Esophagus (tissue), 2 donors: ENCODE measurements around the gene CKM. TPM values are rescaled to one million over a fixed set of nuclear protein-coding genes. Genes with fewer than 3 reads are reported as not detected.

Experiments used
- H3K27ac ChIP-seq, 2 donors: one replicate each; pipeline ENCODE4 v1.5.1; 2013; ENCODE audit warnings: low read depth in 2 of 2, mild to moderate bottlenecking in 2 of 2, inconsistent platforms in 1 of 2, low read length in 1 of 2, moderate library complexity in 1 of 2
- H3K27me3 ChIP-seq, 2 donors: one replicate each; pipeline ENCODE4 v1.6.1; 2013; ENCODE audit warnings: low read length in 2 of 2, control low read depth in 1 of 2, mild to moderate bottlenecking in 1 of 2; ENCODE audit not compliant: insufficient read depth in 2 of 2, control insufficient read depth in 1 of 2
- H3K36me3 ChIP-seq, 2 donors: one replicate each; pipeline ENCODE4 v1.6.1; 2013; ENCODE audit warnings: low read length in 1 of 2; ENCODE audit not compliant: control insufficient read depth in 2 of 2, insufficient read depth in 2 of 2
- H3K4me1 ChIP-seq, 2 donors: one replicate each; pipeline ENCODE4 v1.6.1; 2013; ENCODE audit warnings: low read length in 1 of 2; ENCODE audit not compliant: control insufficient read depth in 2 of 2, insufficient read depth in 2 of 2
- H3K4me3 ChIP-seq, 2 donors: one replicate each; pipeline ENCODE4 v1.5.1; 2013; ENCODE audit warnings: low read length in 2 of 2, mild to moderate bottlenecking in 2 of 2, low read depth in 1 of 2, moderate library complexity in 1 of 2
- H3K9me3 ChIP-seq, 2 donors: one replicate each; pipeline ENCODE4 v1.6.1; 2013; ENCODE audit warnings: mild to moderate bottlenecking in 2 of 2, low read depth in 1 of 2, low read length in 1 of 2, moderate library complexity in 1 of 2; ENCODE audit not compliant: control insufficient read depth in 2 of 2, insufficient read depth in 1 of 2
- WGBS, 2 donors: extraction: QIAGEN DNeasy Blood & Tissue Kit; methylation state at CpG; one replicate each; pipeline ENCODE4 v1.1.7; 2013; 5-methylcytosine and 5-hydroxymethylcytosine counted together
- polyA plus RNA-seq, 2 donors: library from polyadenylated mRNA; stranded (reverse); fragments of 200-250 nt; gene quantifications; one replicate each; pipeline ENCODE4 v1.2.3, GENCODE V29; 2013
- donor health status: healthy with polysubstance abuse.
- donor health status: Bipolar disorder and iron deficiency.

Gene CKM
- polyA plus RNA-seq = under 1 TPM; 0.14 to 0.74 TPM

DNA sequence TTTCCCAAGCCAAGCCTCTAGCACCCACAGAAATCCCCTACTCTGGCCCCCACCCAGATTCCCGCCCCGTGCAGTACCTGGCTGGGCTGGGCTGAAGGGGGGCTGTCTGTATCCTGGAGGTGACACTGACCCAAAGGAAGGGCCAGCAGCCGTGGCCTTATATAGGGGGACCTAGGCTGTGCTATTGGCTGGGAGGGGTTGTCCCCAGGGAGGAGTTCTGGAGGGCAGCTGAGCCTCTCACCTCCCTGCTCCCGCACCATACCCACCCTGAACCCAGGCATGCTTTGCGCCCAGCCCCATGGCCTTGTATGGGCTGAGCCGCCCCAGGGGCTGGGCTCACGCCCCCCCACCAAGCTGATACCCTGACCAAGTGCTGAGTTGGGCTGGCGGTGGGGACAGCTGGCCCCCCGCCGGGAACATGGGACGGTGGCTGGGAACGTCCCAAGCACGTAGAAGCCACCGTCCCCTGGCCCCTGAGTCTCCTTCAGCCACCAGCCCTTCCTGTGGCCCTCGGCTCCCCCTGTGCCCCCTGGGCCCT is at the start of gene CKM:
CKM (minus strand) TSS at position 132 of the 538 bp plus-strand sequence. CDS start 3,162 bp downstream, outside the sequence.
- H3K4me3 ChIP-seq = peak within 1 kb of the TSS in 1 of 2 donors; percentile 1
- H3K27ac ChIP-seq = peak within 1 kb of the TSS in 1 of 2 donors; percentile 17
- peaks cover 0 to 5% of the 10 kb centered on the region in 2 donors for H3K4me1 ChIP-seq
- WGBS, 2 donors = 44 to 47% methylated on average over 14 to 15 of the region's 15 CpGs
- peaks cover 0 to 3% of the 10 kb centered on the region in 2 donors for H3K9me3 ChIP-seq
- H3K27me3 ChIP-seq = no peaks in the 10 kb centered on the region
- peaks cover 0 to 3% of the 10 kb centered on the region in 2 donors for H3K36me3 ChIP-seq

DNA sequence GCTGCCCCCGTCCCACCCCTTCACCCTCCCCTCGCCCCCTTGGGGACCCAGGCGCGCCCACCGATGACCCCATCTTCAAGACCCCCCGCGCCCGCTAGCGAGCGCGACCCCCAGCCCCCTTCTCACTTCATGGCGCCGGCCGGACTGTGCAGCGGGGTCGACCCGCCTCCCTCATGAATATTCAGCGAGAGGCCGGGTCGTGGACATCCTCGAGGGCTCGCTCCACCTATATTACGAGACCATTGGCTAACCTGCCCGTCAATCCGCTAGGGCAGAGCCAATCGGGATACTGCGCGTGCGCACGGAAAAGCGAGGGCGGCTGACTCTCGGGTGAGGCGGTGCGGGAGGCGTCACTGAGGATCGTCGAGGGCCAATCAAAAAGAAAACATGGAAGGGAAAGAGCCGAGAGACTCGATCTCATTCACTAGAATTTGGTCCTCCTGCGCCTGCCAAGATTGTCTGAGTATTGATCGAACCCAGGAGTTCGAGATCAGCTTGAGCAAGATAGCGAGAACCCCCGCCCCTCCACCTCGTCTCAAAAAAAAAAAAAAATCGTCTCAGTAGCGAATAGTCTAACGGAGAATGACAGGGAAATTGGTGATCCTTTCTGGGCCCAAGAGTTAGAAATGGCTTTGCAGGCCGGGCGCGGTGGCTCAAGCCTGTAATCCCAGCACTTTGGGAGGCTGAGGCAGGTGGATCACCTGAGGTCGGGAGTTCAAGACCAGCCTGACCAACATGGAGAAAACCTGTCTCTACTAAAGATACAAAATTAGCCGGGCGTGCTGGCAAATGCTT is 47.9 kb upstream of the CKM start, which contains the start of gene ERCC2:
ERCC2 (minus strand) TSS at position 164 of the 795 bp plus-strand sequence; CDS start at position 131, 33 bp downstream.
- H3K9me3 ChIP-seq = no peaks in the 10 kb centered on the region
- H3K4me3 ChIP-seq = peak within 1 kb of the TSS; percentile 51 to 60
- peak within 1 kb of the TSS; percentile 54 to 73 for H3K27ac ChIP-seq
- WGBS, 2 donors = 3 to 4% methylated on average over 55 of the region's 55 CpGs
- H3K27me3 ChIP-seq = no peaks in the 10 kb centered on the region
- H3K4me1 ChIP-seq = peaks cover 0 to 2% of the 10 kb centered on the region in 2 donors
- no peaks in the 10 kb centered on the region for H3K36me3 ChIP-seq

- H3K36me3 ChIP-seq = peaks cover 0 to 5% of the 10 kb centered on the region in 2 donors
- H3K4me3 ChIP-seq = no peak overlapping the region
- 88 to 96% methylated on average over 11 of the region's 11 CpGs for WGBS, 2 donors
- H3K27ac ChIP-seq = no peak overlapping the region
- H3K27me3 ChIP-seq = no peaks in the 10 kb centered on the region
- peaks cover 0 to 2% of the 10 kb centered on the region in 2 donors for H3K4me1 ChIP-seq
- H3K9me3 ChIP-seq = no peaks in the 10 kb centered on the region
Observed at GRCh38 chr19:45368737-45369340, 46.2 kb upstream of the CKM start.

- H3K4me3 ChIP-seq = no peak overlapping the region
- H3K9me3 ChIP-seq = no peaks in the 10 kb centered on the region
- 94 to 95% methylated on average over 4 of the region's 4 CpGs for WGBS, 2 donors
Observed at GRCh38 chr19:45368127-45368526, 45.5 kb upstream of the CKM start.

DNA sequence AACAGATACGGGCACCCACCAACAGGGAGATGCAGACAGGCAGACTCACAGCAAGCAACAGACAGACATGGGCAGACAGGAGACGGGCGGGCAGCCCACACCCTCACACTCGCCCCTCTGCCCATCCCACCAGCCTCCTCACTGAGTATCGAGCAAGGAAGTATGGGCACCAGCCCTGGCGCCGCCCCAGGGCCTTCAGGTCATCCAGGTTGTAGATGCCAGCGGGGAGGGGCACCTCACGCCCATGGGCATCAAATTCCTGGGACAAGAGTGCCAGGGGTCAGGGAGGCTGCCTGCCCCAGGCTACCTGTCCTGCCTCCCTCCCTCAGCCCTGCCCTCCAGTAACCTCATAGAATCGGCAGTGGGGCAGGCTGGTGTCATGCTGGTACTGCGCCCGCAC is 42.0 kb upstream of the CKM start:
- Histone ChIP-seq H3K4me1 (no peaks in the 10 kb centered on the region), H3K27ac (no peak overlapping the region), H3K9me3 (no peaks in the 10 kb centered on the region), H3K36me3 (peaks cover 0 to 25% of the 10 kb centered on the region in 2 donors), H3K4me3 (no peak overlapping the region), H3K27me3 (no peaks in the 10 kb centered on the region)
- WGBS, 2 donors = 87 to 90% methylated on average over 12 of the region's 12 CpGs

More at GRCh38 chr19:45368127-45368526, 45.5 kb upstream of the CKM start:
- Histone ChIP-seq H3K36me3 (peaks cover 0 to 9% of the 10 kb centered on the region in 2 donors), H3K4me1 (peaks cover 0 to 2% of the 10 kb centered on the region in 2 donors), H3K27me3 (no peaks in the 10 kb centered on the region), H3K27ac (no peak overlapping the region)

GRCh38 chr19:45363861-45364459 is 41.3 kb upstream of the CKM start:
- Histone ChIP-seq H3K4me3 (no peak overlapping the region), H3K9me3 (no peaks in the 10 kb centered on the region), H3K27me3 (no peaks in the 10 kb centered on the region), H3K4me1 (no peaks in the 10 kb centered on the region), H3K27ac (no peak overlapping the region), H3K36me3 (peaks cover 0 to 30% of the 10 kb centered on the region in 2 donors)
- WGBS, 2 donors = 92 to 94% methylated on average over 34 to 44 of the region's 44 CpGs

DNA sequence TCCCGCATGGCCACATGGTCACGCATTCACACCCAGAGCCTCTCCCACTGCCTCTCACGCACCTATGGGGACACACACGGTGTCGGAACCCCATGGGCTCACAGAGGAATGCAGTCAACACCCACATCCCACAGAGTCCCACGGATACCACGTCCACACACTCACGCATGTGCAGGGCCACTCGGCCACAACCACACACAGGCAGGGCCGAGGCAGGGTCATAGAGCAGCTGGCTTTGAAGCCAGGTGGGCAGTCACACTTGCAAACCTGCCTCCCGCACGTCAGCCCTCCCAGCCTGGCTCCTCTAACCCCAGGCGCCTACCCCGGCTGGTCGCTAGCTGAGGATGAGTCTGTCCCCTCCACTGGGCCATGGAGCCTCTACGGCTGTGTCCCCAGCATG is 39.6 kb upstream of the CKM start:
- H3K4me1 ChIP-seq = no peaks in the 10 kb centered on the region
- WGBS, 2 donors = 92% methylated on average over 16 of the region's 16 CpGs
- no peaks in the 10 kb centered on the region for H3K9me3 ChIP-seq
- H3K27ac ChIP-seq = no peak overlapping the region
- H3K36me3 ChIP-seq = peaks cover 0 to 32% of the 10 kb centered on the region in 2 donors
- no peak overlapping the region for H3K4me3 ChIP-seq
- no peaks in the 10 kb centered on the region for H3K27me3 ChIP-seq

GRCh38 chr19:45361608-45362007 is 38.9 kb upstream of the CKM start:
- H3K4me3 ChIP-seq = no peak overlapping the region
- H3K27me3 ChIP-seq = no peaks in the 10 kb centered on the region
- WGBS, 2 donors = 93% methylated on average over 14 of the region's 14 CpGs
- no peaks in the 10 kb centered on the region for H3K4me1 ChIP-seq
- no peak overlapping the region for H3K27ac ChIP-seq
- H3K9me3 ChIP-seq = no peaks in the 10 kb centered on the region
- peaks cover 0 to 35% of the 10 kb centered on the region in 2 donors for H3K36me3 ChIP-seq

- Histone ChIP-seq H3K27me3 (no peaks in the 10 kb centered on the region), H3K9me3 (peaks cover 0 to 4% of the 10 kb centered on the region in 2 donors), H3K4me1 (peaks cover 0 to 2% of the 10 kb centered on the region in 2 donors), H3K4me3 (no peak overlapping the region), H3K27ac (no peak overlapping the region), H3K36me3 (peaks cover 0 to 38% of the 10 kb centered on the region in 2 donors)
- WGBS, 2 donors = 92 to 93% methylated on average over 12 of the region's 12 CpGs
Observed at GRCh38 chr19:45358213-45358792, 35.6 kb upstream of the CKM start.
